ENCODE measurements around the gene MYO18A.
"Not testable (repeated sequence)": the region's sequence is repeated elsewhere in the genome, so short reads cannot be mapped to it uniquely, and the experiment has no call there.

Gene MYO18A

GRCh38 chr17:29090750-29091605, 89.2 kb downstream of the MYO18A start:
- FAIRE-seq: no peak
- no peak for DNase-seq (ENCODE audit: extremely low spot score, insufficient read length, low read depth)

GRCh38 chr17:29090108-29090507, 90.1 kb downstream of the MYO18A start:
- no peak for DNase-seq (ENCODE audit: extremely low spot score, insufficient read length, low read depth)
- FAIRE-seq: no peak

- FAIRE-seq (no peak), DNase-seq (ENCODE audit: extremely low spot score, insufficient read length, low read depth) (no peak)
Observed at GRCh38 chr17:29089601-29090044, 90.6 kb downstream of the MYO18A start.

GRCh38 chr17:29088782-29089181, 91.4 kb downstream of the MYO18A start:
- not testable (repeated sequence) for FAIRE-seq

GRCh38 chr17:29086628-29087332, 93.4 kb downstream of the MYO18A start:
- DNase-seq (ENCODE audit: extremely low spot score, insufficient read length, low read depth) (no peak), FAIRE-seq (no peak)

More at GRCh38 chr17:29088782-29089181, 91.4 kb downstream of the MYO18A start:
- DNase-seq (ENCODE audit: extremely low spot score, insufficient read length, low read depth): not testable (repeated sequence)

GRCh38 chr17:29085223-29085622, 95.0 kb downstream of the MYO18A start:
- FAIRE-seq (no peak), DNase-seq (ENCODE audit: extremely low spot score, insufficient read length, low read depth) (no peak)

- DNase-seq (ENCODE audit: extremely low spot score, insufficient read length, low read depth) (no peak), FAIRE-seq (no peak)
Observed at GRCh38 chr17:29084541-29085146, 95.6 kb downstream of the MYO18A start.

GRCh38 chr17:29080965-29081364, 99.2 kb downstream of the MYO18A start:
- FAIRE-seq (no peak), DNase-seq (ENCODE audit: extremely low spot score, insufficient read length, low read depth) (no peak)

- no peak for DNase-seq (ENCODE audit: extremely low spot score, insufficient read length, low read depth)
- no peak for FAIRE-seq
Observed at GRCh38 chr17:29080323-29080722, 99.9 kb downstream of the MYO18A start.

GRCh38 chr17:29079887-29080286, 100.3 kb downstream of the MYO18A start:
- FAIRE-seq (no peak), DNase-seq (ENCODE audit: extremely low spot score, insufficient read length, low read depth) (no peak)

GRCh38 chr17:29079433-29079832, 100.8 kb downstream of the MYO18A start:
- no peak for DNase-seq (ENCODE audit: extremely low spot score, insufficient read length, low read depth)

GRCh38 chr17:29078183-29079045, 101.8 kb downstream of the MYO18A start:
- FAIRE-seq (no peak), DNase-seq (ENCODE audit: extremely low spot score, insufficient read length, low read depth) (no peak)

More at GRCh38 chr17:29079433-29079832, 100.8 kb downstream of the MYO18A start:
- FAIRE-seq: no peak

GRCh38 chr17:29077320-29077719, 102.9 kb downstream of the MYO18A start:
- FAIRE-seq (no peak), DNase-seq (ENCODE audit: extremely low spot score, insufficient read length, low read depth) (no peak)

GRCh38 chr17:29076722-29077121, 103.5 kb downstream of the MYO18A start:
- FAIRE-seq: no peak

GRCh38 chr17:29076087-29076486, 104.1 kb downstream of the MYO18A start:
- FAIRE-seq: no peak
- DNase-seq (ENCODE audit: extremely low spot score, insufficient read length, low read depth): no peak

More at GRCh38 chr17:29076722-29077121, 103.5 kb downstream of the MYO18A start:
- no peak for DNase-seq (ENCODE audit: extremely low spot score, insufficient read length, low read depth)

GRCh38 chr17:29074488-29074887, 105.7 kb downstream of the MYO18A start:
- DNase-seq (ENCODE audit: extremely low spot score, insufficient read length, low read depth) (no peak), FAIRE-seq (no peak)

- DNase-seq (ENCODE audit: extremely low spot score, insufficient read length, low read depth) (no peak), FAIRE-seq (no peak)
Observed at GRCh38 chr17:29073520-29073919, 106.7 kb downstream of the MYO18A start.

GRCh38 chr17:29073045-29073444, 107.2 kb downstream of the MYO18A start:
- DNase-seq (ENCODE audit: extremely low spot score, insufficient read length, low read depth) (no peak), FAIRE-seq (no peak)

GRCh38 chr17:29071303-29071702, 108.9 kb downstream of the MYO18A start:
- no peak for DNase-seq (ENCODE audit: extremely low spot score, insufficient read length, low read depth)
- FAIRE-seq: no peak

- FAIRE-seq: no peak
- no peak for DNase-seq (ENCODE audit: extremely low spot score, insufficient read length, low read depth)
Observed at GRCh38 chr17:29070781-29071180, 109.4 kb downstream of the MYO18A start.
